ENCODE results near the gene SIDT2. TPM values are rescaled to one million over a fixed set of nuclear protein-coding genes. Genes with fewer than 3 reads are reported as not detected.

SIDT2 gene
- total RNA-seq, 1 experiment from 2014 or later, result 27.6 TPM

GRCh38 chr11:117217141-117218084, 38.9 kb downstream of the SIDT2 start:
- Mint-ChIP-seq H3K36me3 (peaks cover 14% of the 10 kb centered on the region), H3K9me3 (no peaks in the 10 kb centered on the region), H3K4me1 (peaks cover 3% of the 10 kb centered on the region; the same call in 1 of the 2 replicates), H3K27me3 (ENCODE audit: low read depth) (no peaks in the 10 kb centered on the region), H3K27ac (no peak overlapping the region), H3K4me3 (no peak overlapping the region)
- DNase-seq (ENCODE audit: low spot score), result no peak
- ATAC-seq, result no peak
- TF ChIP-seq ATF1 (CRISPR knock-in tag; IDR thresholded peaks at IDR 0.05), result no peak
- no peak for TF ChIP-seq E2F4 (CRISPR knock-in tag; IDR thresholded peaks at IDR 0.05; ENCODE audit: borderline replicate concordance, low read depth)
- no peak for TF ChIP-seq ARID4B (CRISPR knock-in tag; IDR thresholded peaks at IDR 0.05; ENCODE audit: borderline replicate concordance)
- CTCF ChIA-PET, result no interaction called here
- POLR2A ChIA-PET, result no interaction called here

GRCh38 chr11:117218133-117218915, 39.8 kb downstream of the SIDT2 start:
- no peaks in the 10 kb centered on the region for H3K27me3 Mint-ChIP-seq (ENCODE audit: low read depth)
- POLR2A ChIA-PET, result no interaction called here
- peaks cover 3% of the 10 kb centered on the region; the same call in 1 of the 2 replicates for H3K4me1 Mint-ChIP-seq
- TF ChIP-seq ZNF396 (CRISPR knock-in tag; IDR thresholded peaks at IDR 0.05; ENCODE audit: borderline replicate concordance), result no peak
- no peak for TF ChIP-seq FOXK1 (CRISPR knock-in tag; IDR thresholded peaks at IDR 0.05)
- no peak for TF ChIP-seq ZNF232 (CRISPR knock-in tag; IDR thresholded peaks at IDR 0.05)
- no peak for TF ChIP-seq AFF4 (CRISPR knock-in tag; IDR thresholded peaks at IDR 0.05; ENCODE audit: borderline replicate concordance)
- TF ChIP-seq NFATC4 (CRISPR knock-in tag; IDR thresholded peaks at IDR 0.05), result no peak
- no peak for TF ChIP-seq ZNF121 (CRISPR knock-in tag; IDR thresholded peaks at IDR 0.05)
- TF ChIP-seq NR1H2 (CRISPR knock-in tag; IDR thresholded peaks at IDR 0.05), result no peak
- TF ChIP-seq ELF4 (CRISPR knock-in tag; IDR thresholded peaks at IDR 0.05; ENCODE audit: low read depth), result no peak
- no peak for TF ChIP-seq RELA (CRISPR knock-in tag; IDR thresholded peaks at IDR 0.05; ENCODE audit: borderline replicate concordance)
- TF ChIP-seq ZNF219 (CRISPR knock-in tag; IDR thresholded peaks at IDR 0.05; ENCODE audit: borderline replicate concordance), result no peak
- TF ChIP-seq NFYB (CRISPR knock-in tag; conservative IDR thresholded peaks at IDR 0.05; ENCODE audit: low read depth), result no peak
- TF ChIP-seq GTF2I (CRISPR knock-in tag; conservative IDR thresholded peaks at IDR 0.05), result no peak
- no peak for TF ChIP-seq ZNF263 (CRISPR knock-in tag; IDR thresholded peaks at IDR 0.05; ENCODE audit: low read depth)
- no peaks in the 10 kb centered on the region for H3K9me3 Mint-ChIP-seq
- CTCF ChIA-PET, result no interaction called here
- peaks cover 14% of the 10 kb centered on the region for H3K36me3 Mint-ChIP-seq
- ATAC-seq (no peak), DNase-seq (ENCODE audit: low spot score) (no peak)
- no peak overlapping the region for H3K27ac Mint-ChIP-seq
- no peak overlapping the region for H3K4me3 Mint-ChIP-seq

Measured in WTC11 (cell line).